ENCODE results near the gene IRAK3.

DNA sequence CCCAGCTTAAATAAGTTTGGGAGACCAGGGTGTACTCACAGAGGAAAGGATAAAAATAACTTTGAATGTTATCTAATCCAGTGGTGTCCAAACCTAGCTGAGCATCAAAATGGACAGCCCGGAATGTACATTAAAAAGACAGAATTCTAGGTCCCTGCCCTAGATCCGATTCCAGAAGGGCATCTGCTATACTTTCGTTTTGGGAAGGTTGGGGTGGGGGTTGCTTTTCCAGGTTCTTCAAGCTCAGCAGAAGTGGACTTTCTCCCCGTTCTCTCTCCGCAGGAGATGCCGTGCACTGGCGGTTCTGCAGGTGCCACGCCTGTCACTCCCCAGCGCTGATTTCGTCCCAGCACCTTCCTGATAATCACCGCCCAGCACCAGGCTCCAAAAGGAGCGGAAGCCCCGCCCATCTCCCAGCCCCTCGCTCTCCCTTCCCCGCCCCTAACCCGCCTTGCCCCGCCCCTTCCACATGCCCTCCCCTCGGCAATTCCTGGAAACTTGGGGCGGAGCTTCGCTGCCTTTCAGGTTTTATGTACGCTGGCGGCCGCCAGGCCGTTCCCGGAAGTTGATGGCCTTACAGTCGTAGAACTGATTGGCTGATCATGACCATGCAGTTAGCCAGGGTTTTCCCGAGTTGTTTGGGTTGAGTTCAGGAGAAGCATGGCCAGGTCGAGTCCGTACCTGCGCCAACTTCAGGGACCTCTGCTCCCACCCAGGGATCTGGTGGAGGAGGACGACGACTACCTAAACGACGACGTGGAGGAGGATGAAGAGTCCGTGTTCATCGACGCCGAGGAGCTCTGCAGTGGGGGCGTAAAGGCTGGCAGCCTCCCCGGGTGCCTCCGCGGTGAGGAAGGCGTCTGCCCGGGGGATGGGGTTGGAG is 113.2 kb downstream of the IRAK3 start, which contains the start of gene HELB:
- TF ChIP-seq POLR2A (IDR thresholded peaks at IDR 0.05; ENCODE audit: borderline replicate concordance, extremely low read depth, insufficient read depth, insufficient read length) (peak; percentile 53), TCF7L2 (IDR thresholded peaks at IDR 0.05; ENCODE audit: borderline replicate concordance, extremely low read depth, insufficient read depth, insufficient read length) (peak; percentile 78)
